PC-3 (cell line): ENCODE results near the gene ARHGAP42. TPM values are rescaled to one million over a fixed set of nuclear protein-coding genes. Genes with fewer than 3 reads are reported as not detected.

Experiments
- ATAC-seq: fragments of 200-7000 bp; cut with Tn5 transposase; 2 replicates; pipeline ENCODE4 v1.9.1; 2020; ENCODE audit warnings: mild to moderate bottlenecking, moderate library complexity
- BruUV-seq: library from RNA; stranded (reverse); fragments of 400-500 nt; replicated peaks from 2 replicates; lab custom pipeline; 2021; lab: Mats Ljungman, UMichigan
- CTCF ChIA-PET: fragments of 300-600 bp; sonication (Branson Sonifier 250); formaldehyde crosslinking; loops from one replicate; lab custom pipeline; 2022; ENCODE audit warnings: antibody characterized with exemption; lab: Charles Lee
- POLR2A ChIA-PET: fragments of 300-600 bp; sonication (Branson Sonifier 250); formaldehyde crosslinking; loops from one replicate; lab custom pipeline; 2022; ENCODE audit warnings: antibody characterized with exemption; ENCODE audit not compliant: unreplicated experiment; lab: Charles Lee
- DNase-seq: peaks from one replicate; pipeline ENCODE4 v3.0.0-alpha.2; 2015
- H2AFZ ChIP-seq: fragments of 300-600 bp; sonication (generic); 2 replicates; pipeline ENCODE4 v1.6.0; 2016; ENCODE audit warnings: antibody characterized with exemption, low read length
- H3F3A ChIP-seq: fragments of 300-600 bp; sonication (generic); one replicate; pipeline ENCODE4 v1.6.0; 2017; ENCODE audit warnings: antibody characterized with exemption, low read length, control low read depth, mild to moderate bottlenecking; ENCODE audit not compliant: unreplicated experiment
- H3K27ac ChIP-seq: fragments of 300-600 bp; sonication (generic); 2 replicates; pipeline ENCODE4 v1.5.1; 2016; ENCODE audit warnings: mild to moderate bottlenecking, low read length
- H3K27me3 ChIP-seq: fragments of 300-600 bp; sonication (generic); 2 replicates; pipeline ENCODE4 v1.6.1; 2016; ENCODE audit warnings: low read length, mixed read lengths
- H3K36me3 ChIP-seq: fragments of 300-600 bp; sonication (generic); 2 replicates; pipeline ENCODE4 v1.6.1; 2016; ENCODE audit warnings: low read depth, mixed run types, low read length, mixed read lengths
- H3K4me1 ChIP-seq: fragments of 300-600 bp; sonication (generic); 2 replicates; pipeline ENCODE4 v1.5.1; 2016; ENCODE audit warnings: low read length; ENCODE audit not compliant: insufficient read depth
- H3K4me2 ChIP-seq: fragments of 300-600 bp; sonication (generic); 2 replicates; pipeline ENCODE4 v1.6.0; 2016; ENCODE audit warnings: low read length
- H3K4me3 ChIP-seq: fragments of 300-600 bp; sonication (generic); 2 replicates; pipeline ENCODE4 v1.5.1; 2016; ENCODE audit warnings: mild to moderate bottlenecking, low read length, mixed read lengths
- H3K79me2 ChIP-seq: fragments of 300-600 bp; sonication (generic); 2 replicates; pipeline ENCODE4 v1.6.1; 2017; ENCODE audit warnings: low read length, mixed read lengths
- H3K9ac ChIP-seq: fragments of 300-600 bp; sonication (generic); 2 replicates; pipeline ENCODE4 v1.6.0; 2016; ENCODE audit warnings: mild to moderate bottlenecking, low read length
- H3K9me2 ChIP-seq: fragments of 300-600 bp; sonication (generic); replicated peaks from 2 replicates; pipeline ENCODE4 v1.6.1; 2016; ENCODE audit warnings: mixed run types, low read length, mixed read lengths
- H3K9me3 ChIP-seq: fragments of 300-600 bp; sonication (generic); 2 replicates; pipeline ENCODE4 v1.6.1; 2016; ENCODE audit warnings: low read length, mixed read lengths
- H4K20me1 ChIP-seq: fragments of 300-600 bp; sonication (generic); 2 replicates; pipeline ENCODE4 v1.6.1; 2016; ENCODE audit warnings: low read length, mixed read lengths
- EZH2 ChIP-seq: fragments of 300-600 bp; sonication (generic); IDR thresholded peaks from one replicate; pipeline ENCODE4 v1.6.1; 2017; ENCODE audit warnings: antibody characterized with exemption, mild to moderate bottlenecking, low read length; ENCODE audit not compliant: unreplicated experiment
- EZH2phosphoT487 ChIP-seq: fragments of 300-600 bp; sonication (generic); IDR thresholded peaks from 2 replicates; pipeline ENCODE4 v1.6.1; 2018; ENCODE audit warnings: mild to moderate bottlenecking, antibody characterized with exemption, low read length, borderline replicate concordance
- intact Hi-C: fragments of 100-400 bp; cut with micrococcal nuclease; formaldehyde crosslinking; loops from 2 replicates; pipeline ENCODE4 v1.9.0; 2023
- total RNA-seq: library from RNA; depleted of rRNA; stranded (reverse); fragments of >200 nt; gene quantifications from 2 replicates; pipeline ENCODE4 v1.2.3, GENCODE V29; 2014
- TF ChIP-seq, protein P1 (sequence below): fragments of 300-600 bp; sonication (generic); conservative IDR thresholded peaks from 2 replicates; pipeline ENCODE4 v1.5.1; 2017; ENCODE audit warnings: antibody characterized with exemption, low read depth, mild to moderate bottlenecking, low read length

ARHGAP42 gene
- total RNA-seq, 1 experiment from 2014 or later: 12.1 TPM

DNA sequence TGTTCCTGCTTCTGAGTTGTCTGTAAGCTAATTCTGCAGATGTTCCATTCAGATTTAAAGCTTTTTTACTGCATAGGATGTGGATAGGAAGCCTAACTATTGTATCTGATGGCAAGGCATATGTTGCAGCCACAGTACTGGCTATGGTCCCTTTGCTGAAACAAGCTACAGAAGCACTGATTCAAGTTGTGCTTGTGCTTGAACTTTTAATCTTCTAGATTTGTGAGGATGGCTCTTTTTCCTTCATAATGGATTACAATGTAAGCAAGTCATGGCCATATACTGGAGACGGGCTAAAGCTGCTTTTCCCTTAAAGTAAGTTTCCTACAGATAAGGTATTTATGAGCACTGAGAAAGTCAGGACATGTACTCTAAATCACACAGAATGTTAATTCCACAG lies 303.8 kb downstream of the ARHGAP42 start:
- no peaks in the 10 kb centered on the region for H3K27me3 ChIP-seq
- DNase-seq (no peak), ATAC-seq (no peak)
- H3K4me2 ChIP-seq: no peak overlapping the region
- no peaks in the 10 kb centered on the region for H3K36me3 ChIP-seq
- no peak overlapping the region for H3K27ac ChIP-seq
- H3K9ac ChIP-seq: no peak overlapping the region
- ChIA-PET CTCF (no interaction called here), POLR2A (no interaction called here)
- H3K4me1 ChIP-seq: no peaks in the 10 kb centered on the region
- TF ChIP-seq, protein P1, sequence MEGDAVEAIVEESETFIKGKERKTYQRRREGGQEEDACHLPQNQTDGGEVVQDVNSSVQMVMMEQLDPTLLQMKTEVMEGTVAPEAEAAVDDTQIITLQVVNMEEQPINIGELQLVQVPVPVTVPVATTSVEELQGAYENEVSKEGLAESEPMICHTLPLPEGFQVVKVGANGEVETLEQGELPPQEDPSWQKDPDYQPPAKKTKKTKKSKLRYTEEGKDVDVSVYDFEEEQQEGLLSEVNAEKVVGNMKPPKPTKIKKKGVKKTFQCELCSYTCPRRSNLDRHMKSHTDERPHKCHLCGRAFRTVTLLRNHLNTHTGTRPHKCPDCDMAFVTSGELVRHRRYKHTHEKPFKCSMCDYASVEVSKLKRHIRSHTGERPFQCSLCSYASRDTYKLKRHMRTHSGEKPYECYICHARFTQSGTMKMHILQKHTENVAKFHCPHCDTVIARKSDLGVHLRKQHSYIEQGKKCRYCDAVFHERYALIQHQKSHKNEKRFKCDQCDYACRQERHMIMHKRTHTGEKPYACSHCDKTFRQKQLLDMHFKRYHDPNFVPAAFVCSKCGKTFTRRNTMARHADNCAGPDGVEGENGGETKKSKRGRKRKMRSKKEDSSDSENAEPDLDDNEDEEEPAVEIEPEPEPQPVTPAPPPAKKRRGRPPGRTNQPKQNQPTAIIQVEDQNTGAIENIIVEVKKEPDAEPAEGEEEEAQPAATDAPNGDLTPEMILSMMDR: no peak
- TF ChIP-seq EZH2phosphoT487: no peak
- no peak for TF ChIP-seq EZH2
- no peaks in the 10 kb centered on the region for H3K9me2 ChIP-seq
- no peaks in the 10 kb centered on the region for H3K79me2 ChIP-seq
- H3K9me3 ChIP-seq: no peaks in the 10 kb centered on the region
- no peak overlapping the region for H3K4me3 ChIP-seq
- BruUV-seq: no TSS peak
- intact Hi-C loops: no loop called here
- H4K20me1 ChIP-seq: no peaks in the 10 kb centered on the region
- no peak overlapping the region for H2AFZ ChIP-seq
- H3F3A ChIP-seq: no peaks in the 10 kb centered on the region

DNA sequence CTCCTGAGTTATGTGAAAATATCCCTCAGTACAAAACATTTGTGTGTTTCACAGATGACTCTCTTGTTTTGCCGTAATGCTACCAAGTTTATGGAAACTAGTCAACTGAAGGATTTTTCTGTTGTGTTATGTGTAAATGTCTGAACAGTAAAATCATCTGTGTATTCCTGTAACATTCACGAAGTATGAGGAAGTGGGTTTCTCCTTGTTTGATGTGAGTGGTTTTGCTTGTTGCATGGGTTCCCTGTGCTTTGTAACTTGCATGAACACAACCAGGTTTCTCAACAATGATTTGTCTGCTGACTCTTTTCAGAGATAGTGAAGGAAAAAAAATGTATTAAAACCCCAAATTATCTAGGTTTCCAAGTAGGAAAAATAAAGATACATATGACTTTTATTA lies 304.5 kb downstream of the ARHGAP42 start:
- H3K36me3 ChIP-seq: no peaks in the 10 kb centered on the region
- H3K27me3 ChIP-seq: no peaks in the 10 kb centered on the region
- H3K9me2 ChIP-seq: no peaks in the 10 kb centered on the region
- no peak overlapping the region for H3K4me2 ChIP-seq
- TF ChIP-seq EZH2phosphoT487 (no peak), EZH2 (no peak)
- TF ChIP-seq, protein P1: no peak
- BruUV-seq: no TSS peak
- no peaks in the 10 kb centered on the region for H3K79me2 ChIP-seq
- H3K4me1 ChIP-seq: no peaks in the 10 kb centered on the region
- H3K27ac ChIP-seq: no peak overlapping the region
- H2AFZ ChIP-seq: no peak overlapping the region
- intact Hi-C loops: no loop called here
- H3F3A ChIP-seq: no peaks in the 10 kb centered on the region
- CTCF ChIA-PET: no interaction called here
- H3K4me3 ChIP-seq: no peak overlapping the region
- no peak for DNase-seq
- no peaks in the 10 kb centered on the region for H3K9me3 ChIP-seq
- POLR2A ChIA-PET: no interaction called here
- H3K9ac ChIP-seq: no peak overlapping the region
- no peak for ATAC-seq
- no peaks in the 10 kb centered on the region for H4K20me1 ChIP-seq

DNA sequence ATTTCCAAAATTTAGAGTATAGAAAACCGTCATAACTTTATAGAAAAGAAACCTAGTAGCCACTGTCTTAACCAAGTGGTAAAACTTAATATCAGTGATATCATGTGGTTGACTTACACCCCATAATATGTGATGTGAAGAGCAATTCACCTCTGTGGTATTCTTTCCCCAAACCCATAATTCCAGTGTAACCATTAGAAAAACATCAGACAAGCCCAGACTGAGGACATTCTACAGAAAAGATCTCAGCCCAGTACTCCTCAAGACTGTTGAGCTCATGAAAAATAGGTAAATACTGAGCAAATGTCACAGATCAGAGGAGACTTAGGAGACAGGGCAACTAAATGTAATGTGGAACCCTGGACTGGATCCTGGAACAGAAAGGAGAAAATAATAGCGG lies 307.9 kb downstream of the ARHGAP42 start:
- ChIA-PET CTCF (no interaction called here), POLR2A (no interaction called here)
- Histone ChIP-seq H4K20me1 (no peaks in the 10 kb centered on the region), H3F3A (no peaks in the 10 kb centered on the region), H3K9me2 (no peaks in the 10 kb centered on the region), H3K4me1 (no peaks in the 10 kb centered on the region), H3K4me2 (no peak overlapping the region), H3K36me3 (no peaks in the 10 kb centered on the region), H3K79me2 (no peaks in the 10 kb centered on the region), H3K9ac (no peak overlapping the region), H3K27ac (no peak overlapping the region), H3K9me3 (no peaks in the 10 kb centered on the region), H3K4me3 (no peak overlapping the region), H2AFZ (no peak overlapping the region), H3K27me3 (no peaks in the 10 kb centered on the region)
- intact Hi-C loops: no loop called here
- TF ChIP-seq EZH2 (no peak), EZH2phosphoT487 (no peak)
- TF ChIP-seq, protein P1: no peak
- no TSS peak for BruUV-seq
- no peak for DNase-seq
- ATAC-seq: no peak
